Sigmoid colon (tissue), 7 donors: ENCODE data around the gene NPW. TPM values are rescaled to one million over a fixed set of nuclear protein-coding genes. Genes with fewer than 3 reads are reported as not detected.

Source experiments
- DNase-seq: peaks from one replicate; pipeline ENCODE4 v3.0.0-alpha.2; 2019
- H3K27ac ChIP-seq, 4 donors: fragments of 200-600 bp; sonication (generic); one replicate each; pipeline ENCODE4 v1.5.1; 2016 to 2019; ENCODE audit warnings: mild to moderate bottlenecking in 1 of 4
- H3K27me3 ChIP-seq, 3 donors: fragments of 200-600 bp; sonication (generic); one replicate each; pipeline ENCODE4 v1.5.1; 2019; ENCODE audit warnings: mild to moderate bottlenecking in 1 of 3
- H3K36me3 ChIP-seq, 4 donors: fragments of 200-600 bp; sonication (generic); one replicate each; pipeline ENCODE4 v1.5.1; 2016 to 2019
- H3K4me1 ChIP-seq, 4 donors: fragments of 200-600 bp; sonication (generic); one replicate each; pipeline ENCODE4 v1.5.1; 2017 to 2019
- H3K4me3 ChIP-seq, 4 donors: fragments of 200-600 bp; sonication (generic); one replicate each; pipeline ENCODE4 v1.5.1; 2017 to 2019; ENCODE audit warnings: mild to moderate bottlenecking in 2 of 4, moderate library complexity in 1 of 4
- H3K9me3 ChIP-seq, 4 donors: fragments of 200-600 bp in 3 of 4; sonication (generic) in 3 of 4; one replicate each; pipeline versions ENCODE4 v1.5.1 to v1.6.1; 2013 to 2019
- CTCF ChIP-seq, 4 experiments: fragments of 450-650 bp in 3 of 4; fragments of 200-600 bp in 1 of 4; IDR thresholded peaks; one replicate each; pipeline ENCODE4 v1.5.1; 2016 to 2019; ENCODE audit warnings: antibody characterized with exemption in 4 of 4, mild to moderate bottlenecking in 3 of 4, moderate library complexity in 2 of 4
- EP300 ChIP-seq, 4 donors: sonication (generic); formaldehyde crosslinking; IDR thresholded peaks; one replicate each; pipeline ENCODE4 v1.6.1; 2017; ENCODE audit warnings: antibody characterized with exemption in 4 of 4
- POLR2A ChIP-seq, 2 donors: fragments of 450-650 bp; IDR thresholded peaks; one replicate each; pipeline ENCODE4 v1.6.1; 2016; ENCODE audit warnings: antibody characterized with exemption in 2 of 2, mild to moderate bottlenecking in 2 of 2, moderate library complexity in 2 of 2
- POLR2AphosphoS5 ChIP-seq, 4 donors: sonication (generic); formaldehyde crosslinking; IDR thresholded peaks; one replicate each; pipeline ENCODE4 v1.6.1; 2017; ENCODE audit warnings: antibody characterized with exemption in 4 of 4
- whole genome bisulfite sequencing, 2 donors: extraction: QIAGEN DNeasy Blood & Tissue Kit; methylation state at CpG; one replicate each; pipeline ENCODE4 v1.1.7; 2013; 5-methylcytosine and 5-hydroxymethylcytosine counted together
- intact Hi-C: fragments of 100-400 bp; cut with DNase I; formaldehyde crosslinking; loops from one replicate; pipeline ENCODE4 v1.15.1; 2023
- polyA plus RNA-seq, 3 donors: library from polyadenylated mRNA; stranded (reverse); fragments of 200-250 nt; gene quantifications; one replicate each; pipeline ENCODE4 v1.2.3, GENCODE V29; 2013
- total RNA-seq, 4 donors: library from RNA; depleted of rRNA; stranded (reverse); fragments of >200 nt; gene quantifications; one replicate each; pipeline ENCODE4 v1.1.0, GENCODE V29; 2016
- donor health status: healthy with polysubstance abuse.
- donor health status: Bipolar disorder and iron deficiency.
- donor health status: healthy.

Gene NPW
- total and polyA plus RNA-seq, 7 donors: 0.71 TPM; not detected in 6

DNA sequence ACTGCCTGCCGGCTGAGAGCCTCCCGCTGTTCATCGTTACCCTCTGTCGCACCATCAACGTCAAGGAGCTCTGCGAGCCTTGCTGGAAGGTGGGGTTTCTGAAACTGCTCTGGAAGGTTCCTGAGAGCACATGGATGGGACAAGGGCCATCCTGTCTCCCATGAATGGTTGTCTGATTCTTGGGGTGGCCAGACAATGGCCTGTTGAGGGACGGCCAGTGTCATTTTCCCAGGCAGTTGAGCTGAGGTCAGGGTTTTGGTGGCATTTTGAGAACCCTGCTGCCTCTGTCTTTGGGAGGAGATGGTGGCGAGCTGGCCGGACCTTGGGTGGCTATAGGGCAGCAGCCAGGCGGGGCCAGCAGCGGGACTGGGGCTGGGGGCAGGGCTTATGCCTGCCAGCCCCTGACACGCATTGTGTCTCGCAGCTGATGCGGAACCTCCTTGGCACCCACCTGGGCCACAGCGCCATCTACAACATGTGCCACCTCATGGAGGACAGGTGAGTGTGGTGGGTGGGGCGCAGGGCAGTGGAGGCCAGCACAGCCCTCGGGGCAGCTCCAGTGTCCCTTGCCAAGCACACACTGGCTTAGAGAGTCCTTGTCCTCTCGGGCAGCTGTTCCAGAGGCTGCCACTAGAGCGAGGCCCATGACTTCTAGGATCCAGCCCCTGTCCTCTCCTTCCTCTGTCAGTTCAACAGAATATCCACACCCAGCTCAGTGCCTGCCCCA is 37.3 kb downstream of the NPW start:
- intact Hi-C loops: no loop called here
- WGBS, 2 donors: 93 to 94% methylated on average over 19 of the region's 19 CpGs
- Histone ChIP-seq H3K27me3 (no peaks in the 10 kb centered on the region), H3K4me3 (no peak overlapping the region), H3K36me3 (peaks cover 6 to 80% (median 38%) of the 10 kb centered on the region in 4 donors), H3K27ac (no peak overlapping the region), H3K9me3 (no peaks in the 10 kb centered on the region), H3K4me1 (no peaks in the 10 kb centered on the region)
- DNase-seq: no peak
- TF ChIP-seq POLR2A (IDR thresholded peaks at IDR 0.05): no peak
- no peak for TF ChIP-seq CTCF (IDR thresholded peaks at IDR 0.05)
- TF ChIP-seq POLR2AphosphoS5 (IDR thresholded peaks at IDR 0.05): no peak
- TF ChIP-seq EP300 (IDR thresholded peaks at IDR 0.05): no peak

- WGBS, 2 donors: 94% methylated on average over 10 of the region's 10 CpGs
These were observed 37.9 kb downstream of the NPW start for GRCh38 chr16:2057438-2057837.

GRCh38 chr16:2058420-2058819 is 38.8 kb downstream of the NPW start:
- H3K4me1 ChIP-seq: no peaks in the 10 kb centered on the region
- 93% methylated on average over 13 of the region's 13 CpGs for whole genome bisulfite sequencing, 2 donors
- no peak for TF ChIP-seq POLR2AphosphoS5 (IDR thresholded peaks at IDR 0.05)
- TF ChIP-seq POLR2A (IDR thresholded peaks at IDR 0.05): no peak
- TF ChIP-seq CTCF (IDR thresholded peaks at IDR 0.05): no peak
- TF ChIP-seq EP300 (IDR thresholded peaks at IDR 0.05): no peak
- no peak for DNase-seq
- H3K27me3 ChIP-seq: no peaks in the 10 kb centered on the region
- peaks cover under 1 to 82% (median 37%) of the 10 kb centered on the region in 4 donors for H3K36me3 ChIP-seq
- no peaks in the 10 kb centered on the region for H3K9me3 ChIP-seq
- intact Hi-C loops: no loop called here
- no peak overlapping the region for H3K4me3 ChIP-seq
- no peak overlapping the region for H3K27ac ChIP-seq

More at GRCh38 chr16:2057438-2057837, 37.9 kb downstream of the NPW start:
- no peaks in the 10 kb centered on the region for H3K27me3 ChIP-seq
- DNase-seq: no peak
- H3K4me1 ChIP-seq: no peaks in the 10 kb centered on the region
- no peak overlapping the region for H3K27ac ChIP-seq
- H3K4me3 ChIP-seq: no peak overlapping the region
- no peaks in the 10 kb centered on the region for H3K9me3 ChIP-seq
- peaks cover 6 to 80% (median 34%) of the 10 kb centered on the region in 4 donors for H3K36me3 ChIP-seq
- TF ChIP-seq POLR2A (IDR thresholded peaks at IDR 0.05) (no peak), EP300 (IDR thresholded peaks at IDR 0.05) (no peak), CTCF (IDR thresholded peaks at IDR 0.05) (no peak), POLR2AphosphoS5 (IDR thresholded peaks at IDR 0.05) (no peak)
- intact Hi-C loops: no loop called here

- H3K27me3 ChIP-seq: no peaks in the 10 kb centered on the region
- TF ChIP-seq EP300 (IDR thresholded peaks at IDR 0.05) (no peak), POLR2A (IDR thresholded peaks at IDR 0.05) (no peak), CTCF (IDR thresholded peaks at IDR 0.05) (no peak), POLR2AphosphoS5 (IDR thresholded peaks at IDR 0.05) (no peak)
- peaks cover 0 to 82% (median 36%) of the 10 kb centered on the region in 4 donors for H3K36me3 ChIP-seq
- no peaks in the 10 kb centered on the region for H3K4me1 ChIP-seq
- 96 to 97% methylated on average over 10 of the region's 10 CpGs for WGBS, 2 donors
- no peaks in the 10 kb centered on the region for H3K9me3 ChIP-seq
- DNase-seq: no peak
- H3K27ac ChIP-seq: no peak overlapping the region
- no peak overlapping the region for H3K4me3 ChIP-seq
- intact Hi-C loops: no loop called here
These were observed 39.3 kb downstream of the NPW start for GRCh38 chr16:2058872-2059271.
